OCI-LY1 (cell line): ENCODE results near the gene REEP6.

Experiments
- H2AFZ ChIP-seq: fragments of 200-600 bp; sonication (generic), shearing (Covaris generic); 2 replicates; pipeline ENCODE4 v1.6.0; 2014; ENCODE audit warnings: antibody characterized with exemption, mild to moderate bottlenecking, low read length
- H3F3A ChIP-seq: fragments of 200-600 bp; sonication (generic), shearing (Covaris generic); 2 replicates; pipeline ENCODE4 v1.6.0; 2014; ENCODE audit warnings: mild to moderate bottlenecking, antibody characterized with exemption, low read length, moderate library complexity; ENCODE audit not compliant: insufficient read depth
- H3K27ac ChIP-seq: fragments of 200-600 bp; sonication (generic); 2 replicates; pipeline ENCODE4 v1.5.1; 2014; ENCODE audit warnings: low read length, mixed run types, mild to moderate bottlenecking, low read depth; ENCODE audit not compliant: poor library complexity, severe bottlenecking
- H3K27me3 ChIP-seq: fragments of 200-600 bp; sonication (generic); 2 replicates; pipeline ENCODE4 v1.6.0; 2014; ENCODE audit warnings: antibody characterized with exemption, mild to moderate bottlenecking, low read length, moderate library complexity; ENCODE audit not compliant: insufficient read depth
- H3K36me3 ChIP-seq: fragments of 200-600 bp; sonication (generic); 2 replicates; pipeline ENCODE4 v1.6.1; 2014; ENCODE audit warnings: mild to moderate bottlenecking, antibody characterized with exemption, low read length, moderate library complexity, mixed read lengths; ENCODE audit not compliant: insufficient read depth
- H3K4me1 ChIP-seq: fragments of 200-600 bp; sonication (generic); 2 replicates; pipeline ENCODE4 v1.5.1; 2014; ENCODE audit warnings: mild to moderate bottlenecking, low read length, moderate library complexity; ENCODE audit not compliant: insufficient read depth, severe bottlenecking
- H3K4me2 ChIP-seq: fragments of 200-600 bp; sonication (generic), shearing (Covaris generic); 2 replicates; pipeline ENCODE4 v1.6.1; 2014; ENCODE audit warnings: low read length
- H3K4me3 ChIP-seq: fragments of 200-600 bp; sonication (generic); 2 replicates; pipeline ENCODE4 v1.5.1; 2014; ENCODE audit warnings: low read length, low read depth, mild to moderate bottlenecking, mixed read lengths; ENCODE audit not compliant: poor library complexity, severe bottlenecking
- H3K79me2 ChIP-seq: fragments of 200-600 bp; shearing (Covaris generic); 2 replicates; pipeline ENCODE4 v1.6.1; 2016; ENCODE audit warnings: mixed run types, low read length, mixed read lengths; ENCODE audit not compliant: insufficient read depth
- H3K9ac ChIP-seq: fragments of 200-600 bp; sonication (generic), shearing (Covaris generic); 2 replicates; pipeline ENCODE4 v1.6.1; 2014; ENCODE audit warnings: mild to moderate bottlenecking, low read length, mixed read lengths
- H3K9me2 ChIP-seq: fragments of 200-600 bp; sonication (generic), shearing (Covaris generic); 2 replicates; pipeline ENCODE4 v1.6.1; 2014; ENCODE audit warnings: low read depth, mild to moderate bottlenecking, low read length, mixed read lengths
- H3K9me3 ChIP-seq: fragments of 200-600 bp; shearing (Covaris generic); 2 replicates; pipeline ENCODE4 v1.6.1; 2014; ENCODE audit warnings: low read length, mixed read lengths
- H4K20me1 ChIP-seq: fragments of 200-600 bp; sonication (generic), shearing (Covaris generic); 2 replicates; pipeline ENCODE4 v1.6.0; 2016; ENCODE audit warnings: mild to moderate bottlenecking, low read length; ENCODE audit not compliant: insufficient read depth
- EZH2 ChIP-seq: fragments of 200-600 bp; sonication (generic), shearing (Covaris generic); IDR thresholded peaks from 2 replicates; pipeline ENCODE4 v1.8.0; 2017; ENCODE audit warnings: borderline replicate concordance, mixed run types, mild to moderate bottlenecking, antibody characterized with exemption, low read length, moderate library complexity, mixed read lengths
- TF ChIP-seq, protein P1 (sequence below): fragments of 200-600 bp; sonication (generic), shearing (Covaris generic); IDR thresholded peaks from 2 replicates; pipeline ENCODE4 v1.5.1; 2017; ENCODE audit warnings: mild to moderate bottlenecking, antibody characterized with exemption, low read length, moderate library complexity, mixed read lengths

The REEP6 gene

DNA sequence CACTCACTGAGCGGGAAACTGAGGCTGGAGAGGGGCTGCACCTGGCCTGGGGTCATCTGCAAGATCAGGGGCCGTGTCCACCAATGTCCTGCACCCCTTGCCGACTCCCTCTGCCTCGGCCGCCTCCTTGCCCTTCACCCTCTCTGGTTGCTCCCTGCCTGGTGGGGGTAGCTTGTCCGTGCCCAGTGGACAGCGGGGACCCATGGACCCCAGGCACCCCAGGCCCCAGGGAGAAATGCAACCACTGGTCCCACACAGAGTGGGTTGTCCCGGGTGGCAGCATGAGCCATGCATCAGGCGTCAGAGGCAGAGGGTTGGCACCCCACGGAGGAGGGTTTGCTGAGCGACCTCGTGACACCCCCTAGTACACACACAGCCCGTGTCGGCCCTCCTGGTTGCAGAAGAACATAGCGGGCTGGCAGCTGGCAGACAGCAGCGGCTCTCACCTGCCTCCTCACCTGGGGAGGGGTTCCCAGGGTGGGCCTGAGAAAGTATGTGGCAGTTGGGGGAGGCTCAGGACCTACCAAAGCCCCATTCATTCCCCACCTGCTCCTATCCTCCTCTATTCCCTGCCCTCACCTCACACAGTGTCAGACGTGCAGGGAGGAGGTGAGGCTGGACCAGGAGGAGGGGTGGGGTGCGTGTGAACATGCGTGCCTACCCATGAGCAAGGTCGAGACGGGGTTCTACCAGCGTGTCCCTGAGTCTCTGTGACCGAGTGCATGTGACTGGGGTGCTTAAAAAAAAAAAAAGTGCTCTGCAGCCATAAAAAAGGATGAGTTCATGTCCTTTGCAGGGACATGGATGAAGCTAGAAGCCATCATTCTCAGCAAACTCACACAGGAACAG, 13.2 kb downstream of the REEP6 start:
- Histone ChIP-seq H3K27ac (no peak overlapping the region), H3K9me2 (no peaks in the 10 kb centered on the region), H4K20me1 (no peaks in the 10 kb centered on the region), H3K79me2 (no peaks in the 10 kb centered on the region), H3K9ac (no peak overlapping the region), H3F3A (no peaks in the 10 kb centered on the region), H3K9me3 (no peaks in the 10 kb centered on the region), H2AFZ (no peak overlapping the region), H3K4me2 (no peak overlapping the region), H3K4me1 (no peaks in the 10 kb centered on the region), H3K4me3 (no peak overlapping the region), H3K27me3 (peaks cover 5% of the 10 kb centered on the region; the same call in 1 of the 2 replicates), H3K36me3 (no peaks in the 10 kb centered on the region)
- TF ChIP-seq EZH2: no peak
- TF ChIP-seq, protein P1, sequence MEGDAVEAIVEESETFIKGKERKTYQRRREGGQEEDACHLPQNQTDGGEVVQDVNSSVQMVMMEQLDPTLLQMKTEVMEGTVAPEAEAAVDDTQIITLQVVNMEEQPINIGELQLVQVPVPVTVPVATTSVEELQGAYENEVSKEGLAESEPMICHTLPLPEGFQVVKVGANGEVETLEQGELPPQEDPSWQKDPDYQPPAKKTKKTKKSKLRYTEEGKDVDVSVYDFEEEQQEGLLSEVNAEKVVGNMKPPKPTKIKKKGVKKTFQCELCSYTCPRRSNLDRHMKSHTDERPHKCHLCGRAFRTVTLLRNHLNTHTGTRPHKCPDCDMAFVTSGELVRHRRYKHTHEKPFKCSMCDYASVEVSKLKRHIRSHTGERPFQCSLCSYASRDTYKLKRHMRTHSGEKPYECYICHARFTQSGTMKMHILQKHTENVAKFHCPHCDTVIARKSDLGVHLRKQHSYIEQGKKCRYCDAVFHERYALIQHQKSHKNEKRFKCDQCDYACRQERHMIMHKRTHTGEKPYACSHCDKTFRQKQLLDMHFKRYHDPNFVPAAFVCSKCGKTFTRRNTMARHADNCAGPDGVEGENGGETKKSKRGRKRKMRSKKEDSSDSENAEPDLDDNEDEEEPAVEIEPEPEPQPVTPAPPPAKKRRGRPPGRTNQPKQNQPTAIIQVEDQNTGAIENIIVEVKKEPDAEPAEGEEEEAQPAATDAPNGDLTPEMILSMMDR: no peak

DNA sequence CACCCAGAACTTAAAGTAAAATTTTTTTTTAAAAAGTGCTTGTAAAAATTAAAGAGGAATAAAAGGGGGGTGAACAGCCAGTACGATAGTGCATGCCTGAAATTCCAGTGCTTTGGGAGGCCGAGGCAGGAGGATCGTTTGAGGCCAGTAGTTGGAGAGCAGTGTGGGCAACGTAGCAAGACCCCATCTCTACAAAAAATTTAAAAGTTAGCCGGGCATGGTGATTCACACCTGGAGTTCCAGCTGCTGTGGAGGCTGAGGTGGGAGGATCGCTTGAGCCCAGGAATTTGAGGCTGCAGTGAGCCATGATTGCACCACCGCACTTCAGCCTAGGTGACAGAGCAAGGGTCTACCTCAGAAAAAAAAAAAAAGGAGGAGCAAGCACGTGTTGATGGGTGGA, 14.0 kb downstream of the REEP6 start:
- no peaks in the 10 kb centered on the region for H3K36me3 ChIP-seq
- H3K9me2 ChIP-seq: no peaks in the 10 kb centered on the region
- H3F3A ChIP-seq: no peaks in the 10 kb centered on the region
- no peaks in the 10 kb centered on the region for H3K79me2 ChIP-seq
- no peak overlapping the region for H3K9ac ChIP-seq
- H3K4me3 ChIP-seq: no peak overlapping the region
- H3K27ac ChIP-seq: no peak overlapping the region
- H4K20me1 ChIP-seq: no peaks in the 10 kb centered on the region
- H3K4me2 ChIP-seq: no peak overlapping the region
- TF ChIP-seq EZH2: no peak
- TF ChIP-seq, protein P1: no peak
- peaks cover 5% of the 10 kb centered on the region; the same call in 1 of the 2 replicates for H3K27me3 ChIP-seq
- H2AFZ ChIP-seq: no peak overlapping the region
- H3K4me1 ChIP-seq: no peaks in the 10 kb centered on the region
- no peaks in the 10 kb centered on the region for H3K9me3 ChIP-seq

DNA sequence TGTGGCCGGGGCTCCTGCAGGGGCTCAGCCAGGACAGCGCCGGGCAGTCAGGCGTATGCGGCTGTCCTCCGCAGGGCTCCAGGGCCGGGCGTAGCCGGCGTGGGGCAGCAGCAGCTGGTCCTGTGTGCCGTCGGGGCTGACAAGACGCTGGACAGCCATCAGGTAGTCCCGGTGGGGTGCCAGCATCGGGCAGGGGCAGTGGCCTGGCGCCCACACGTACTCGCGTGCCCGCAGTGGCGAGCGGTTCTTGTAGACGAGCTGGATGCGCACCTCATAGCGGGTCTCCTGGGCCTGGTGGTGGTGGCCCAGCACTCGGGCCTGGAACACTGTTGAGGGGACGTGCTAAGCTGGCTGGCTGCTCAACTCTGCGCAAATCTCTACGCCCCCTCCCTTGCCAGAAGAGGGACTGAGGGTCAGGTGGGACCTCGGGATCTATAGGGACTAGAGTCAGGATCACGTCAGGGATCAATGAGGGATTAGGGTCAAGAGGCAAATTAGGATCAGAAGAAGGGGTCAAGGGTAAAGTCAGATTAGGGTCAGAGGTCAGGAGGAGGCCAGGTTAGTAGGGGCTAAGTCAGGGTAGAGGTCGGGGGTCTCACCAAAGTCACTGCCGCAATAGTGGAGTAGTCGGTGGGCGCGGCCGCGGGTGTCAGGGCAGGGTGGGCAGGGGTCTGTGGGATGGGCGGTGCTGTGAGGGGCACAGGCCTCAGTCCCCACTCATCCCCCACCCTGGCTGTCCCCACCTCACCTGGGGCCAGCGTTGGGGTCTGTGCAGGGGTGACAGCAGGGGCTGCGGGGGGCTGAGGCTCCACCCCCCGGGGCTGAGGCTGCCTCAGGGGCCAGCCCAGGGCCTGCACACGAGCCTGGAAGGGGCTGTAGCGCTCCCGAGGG, 15.3 kb downstream of the REEP6 start:
- Histone ChIP-seq H3K27me3 (peaks cover 5% of the 10 kb centered on the region; the same call in 1 of the 2 replicates), H3F3A (no peaks in the 10 kb centered on the region), H3K9ac (no peak overlapping the region), H2AFZ (no peak overlapping the region), H3K9me3 (no peaks in the 10 kb centered on the region), H3K36me3 (no peaks in the 10 kb centered on the region), H3K79me2 (no peaks in the 10 kb centered on the region), H4K20me1 (no peaks in the 10 kb centered on the region), H3K4me1 (no peaks in the 10 kb centered on the region), H3K9me2 (no peaks in the 10 kb centered on the region), H3K27ac (no peak overlapping the region), H3K4me2 (no peak overlapping the region), H3K4me3 (no peak overlapping the region)
- TF ChIP-seq, protein P1: no peak
- TF ChIP-seq EZH2: no peak
